ENCODE measurements around the gene NDC80.
"Not testable (repeated sequence)": the region's sequence is repeated elsewhere in the genome, so short reads cannot be mapped to it uniquely, and the experiment has no call there.

NDC80 gene

DNA sequence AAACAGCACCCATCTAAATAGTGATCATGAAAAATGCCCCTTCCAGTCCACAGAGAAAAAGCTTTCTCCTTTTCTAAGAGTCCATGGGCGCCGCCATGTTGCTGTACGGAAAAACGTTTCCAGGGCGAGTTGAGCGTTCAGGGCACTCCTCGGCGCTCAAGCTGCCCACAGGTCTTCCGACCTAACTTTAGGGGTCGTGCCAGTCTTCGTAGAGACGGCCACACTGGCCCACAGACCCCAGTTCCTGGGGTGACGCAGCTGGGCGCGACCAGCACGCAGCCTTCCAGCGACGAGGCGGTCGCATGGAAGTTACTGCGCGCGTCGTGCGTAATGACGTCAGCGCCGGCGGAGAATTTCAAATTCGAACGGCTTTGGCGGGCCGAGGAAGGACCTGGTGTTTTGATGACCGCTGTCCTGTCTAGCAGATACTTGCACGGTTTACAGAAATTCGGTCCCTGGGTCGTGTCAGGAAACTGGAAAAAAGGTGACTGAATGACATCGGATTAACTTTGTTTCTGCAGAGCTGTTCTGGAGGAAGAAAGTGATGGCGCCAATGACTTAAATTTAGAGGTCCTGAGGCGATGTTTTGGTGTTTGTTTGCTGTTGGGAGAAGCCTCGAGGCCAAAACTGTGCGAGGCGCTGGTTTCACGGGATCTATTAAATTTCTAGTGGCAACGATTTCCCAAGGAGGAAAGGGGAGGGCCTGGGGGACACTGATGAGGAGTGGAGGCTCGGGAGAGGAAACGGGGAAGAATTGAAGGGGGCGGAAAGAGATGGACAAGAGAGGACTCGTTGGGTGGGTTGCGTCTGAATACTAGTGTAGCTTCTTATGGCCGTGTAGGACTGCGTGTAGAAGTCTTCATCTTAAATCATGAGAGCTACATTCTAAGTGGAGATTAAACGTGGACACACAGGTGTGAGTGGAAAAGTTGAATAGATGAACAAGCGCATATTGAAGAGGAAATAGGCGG, at the start of gene NDC80, which contains the start of gene METTL4:
TSS of gene NDC80 (plus strand) at position 358 of the 971 bp plus-strand sequence. CDS start 1,429 bp downstream, outside the sequence.
TSS of gene METTL4 (minus strand) at position 306 of the 971 bp plus-strand sequence. CDS start 4,289 bp downstream, outside the sequence.
- Mint-ChIP-seq H3K36me3 (ENCODE audit: insufficient read depth) (peaks cover 19% of the 10 kb centered on the region), H3K9me3 (no peaks in the 10 kb centered on the region), H3K4me1 (peaks cover 49% of the 10 kb centered on the region), H3K4me3 (peak within 1 kb of the TSS; percentile 98), H3K27me3 (no peaks in the 10 kb centered on the region), H3K27ac (ENCODE audit: low read depth) (peak within 1 kb of the TSS; percentile 97)
- peak; percentile 79 to 83 for DNase-seq (ENCODE audit: low spot score in 2 of 2)
- ATAC-seq (replicated peaks; ENCODE audit: extremely low read depth, poor library complexity, severe bottlenecking), result peak; percentile 81

DNA sequence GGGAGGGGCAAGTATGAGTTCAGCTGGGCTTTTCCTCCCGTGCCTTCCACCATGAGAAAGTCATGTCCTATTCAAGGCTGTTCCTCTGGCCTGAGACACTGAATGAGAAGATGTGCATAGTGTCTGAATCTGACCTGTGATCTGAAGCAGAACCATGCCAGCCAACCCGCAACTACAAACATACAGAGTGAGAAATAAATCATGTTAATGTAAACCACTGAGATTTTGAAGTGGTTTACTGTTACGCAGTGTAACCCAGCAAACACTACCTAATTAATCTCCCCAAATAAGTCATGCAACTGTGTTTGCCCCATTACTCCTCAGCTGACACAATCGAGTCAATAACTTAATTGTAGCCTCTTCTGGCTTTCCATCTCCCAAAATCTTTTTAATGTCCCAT, 49.2 kb upstream of the NDC80 start:
- H3K27ac Mint-ChIP-seq (ENCODE audit: low read depth), result no peak overlapping the region
- no peak for ATAC-seq (replicated peaks; ENCODE audit: extremely low read depth, poor library complexity, severe bottlenecking)
- H3K4me3 Mint-ChIP-seq, result no peak overlapping the region

DNA sequence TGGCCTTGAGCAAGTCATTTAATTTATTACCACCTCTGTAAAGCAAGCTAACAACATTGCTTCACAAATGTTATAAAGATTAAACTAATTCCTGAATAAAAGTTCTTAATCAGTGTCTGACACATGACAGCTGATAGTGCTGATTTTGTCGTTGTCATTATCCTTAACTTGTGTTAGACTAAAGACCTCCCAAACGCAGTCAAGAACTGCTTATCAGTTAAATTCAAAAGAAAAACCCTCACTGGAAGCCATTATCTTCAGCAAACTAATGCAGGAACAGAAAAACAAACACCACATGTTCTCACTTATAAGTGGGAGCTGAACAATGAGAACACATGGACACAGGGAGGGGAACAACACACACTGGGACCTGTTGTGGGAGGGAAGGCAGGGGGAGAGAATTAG, 46.6 kb upstream of the NDC80 start:
- H3K4me3 Mint-ChIP-seq; ATAC-seq (replicated peaks; ENCODE audit: extremely low read depth, poor library complexity, severe bottlenecking); DNase-seq (ENCODE audit: low spot score in 2 of 2); H3K9me3 Mint-ChIP-seq; H3K27me3 Mint-ChIP-seq; H3K36me3 Mint-ChIP-seq (ENCODE audit: insufficient read depth); H3K27ac Mint-ChIP-seq (ENCODE audit: low read depth): not testable (repeated sequence)
- H3K4me1 Mint-ChIP-seq, result peaks cover 11% of the 10 kb centered on the region

More for the DNA sequence above, 49.2 kb upstream of the NDC80 start:
- no peaks in the 10 kb centered on the region for H3K36me3 Mint-ChIP-seq (ENCODE audit: insufficient read depth)
- H3K27me3 Mint-ChIP-seq, result no peaks in the 10 kb centered on the region
- peaks cover 11% of the 10 kb centered on the region for H3K4me1 Mint-ChIP-seq
- no peak for DNase-seq (ENCODE audit: low spot score in 2 of 2)
- H3K9me3 Mint-ChIP-seq, result no peaks in the 10 kb centered on the region

DNA sequence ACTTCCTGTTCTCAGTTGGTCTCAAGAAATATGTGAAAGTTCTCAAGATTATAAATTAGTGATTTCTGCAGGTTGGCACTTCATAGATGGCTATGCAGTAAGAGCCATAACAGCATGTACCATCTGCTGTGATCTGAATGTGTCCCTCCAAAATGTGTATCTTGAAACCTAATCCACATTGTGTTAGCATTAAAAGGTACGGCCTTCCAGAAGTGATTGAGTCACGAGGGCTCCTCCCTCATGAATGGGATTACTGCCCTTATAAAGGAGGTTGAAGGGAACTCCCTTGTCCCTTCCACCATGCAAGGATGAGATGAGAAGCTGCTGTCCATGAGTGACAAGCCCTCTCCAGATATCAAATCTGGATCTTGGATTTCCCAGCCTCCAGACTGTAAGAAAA, 45.0 kb upstream of the NDC80 start:
- Mint-ChIP-seq H3K27me3 (no peaks in the 10 kb centered on the region), H3K9me3 (no peaks in the 10 kb centered on the region), H3K4me1 (peaks cover 11% of the 10 kb centered on the region), H3K27ac (ENCODE audit: low read depth) (no peak overlapping the region), H3K4me3 (no peak overlapping the region), H3K36me3 (ENCODE audit: insufficient read depth) (no peaks in the 10 kb centered on the region)
- ATAC-seq (replicated peaks; ENCODE audit: extremely low read depth, poor library complexity, severe bottlenecking), result no peak
- DNase-seq (ENCODE audit: low spot score in 2 of 2), result no peak

DNA sequence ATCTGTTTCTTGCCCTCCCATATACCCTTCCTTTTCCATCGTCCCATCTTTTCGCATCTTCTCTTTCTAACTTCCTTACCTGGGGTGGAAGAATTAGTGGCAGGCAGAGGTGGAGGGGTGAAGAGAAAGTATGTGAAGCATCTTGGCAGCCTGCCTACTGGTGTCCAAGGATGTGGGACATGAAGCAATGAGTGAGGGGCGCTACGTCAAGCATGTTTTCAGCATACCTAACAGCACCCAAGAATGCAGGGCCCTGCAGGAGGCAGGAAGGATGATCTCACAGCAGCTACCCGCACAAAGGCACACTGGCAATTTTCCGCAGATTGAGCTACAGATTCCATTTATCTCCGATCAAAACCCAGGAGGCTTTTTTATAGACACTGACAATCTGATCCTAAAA, 42.2 kb upstream of the NDC80 start:
- no peaks in the 10 kb centered on the region for H3K4me1 Mint-ChIP-seq
- no peaks in the 10 kb centered on the region for H3K27me3 Mint-ChIP-seq
- no peak for DNase-seq (ENCODE audit: low spot score in 2 of 2)
- H3K9me3 Mint-ChIP-seq, result no peaks in the 10 kb centered on the region
- H3K36me3 Mint-ChIP-seq (ENCODE audit: insufficient read depth), result no peaks in the 10 kb centered on the region
- ATAC-seq (replicated peaks; ENCODE audit: extremely low read depth, poor library complexity, severe bottlenecking), result no peak
- H3K27ac Mint-ChIP-seq (ENCODE audit: low read depth), result no peak overlapping the region
- no peak overlapping the region for H3K4me3 Mint-ChIP-seq

DNA sequence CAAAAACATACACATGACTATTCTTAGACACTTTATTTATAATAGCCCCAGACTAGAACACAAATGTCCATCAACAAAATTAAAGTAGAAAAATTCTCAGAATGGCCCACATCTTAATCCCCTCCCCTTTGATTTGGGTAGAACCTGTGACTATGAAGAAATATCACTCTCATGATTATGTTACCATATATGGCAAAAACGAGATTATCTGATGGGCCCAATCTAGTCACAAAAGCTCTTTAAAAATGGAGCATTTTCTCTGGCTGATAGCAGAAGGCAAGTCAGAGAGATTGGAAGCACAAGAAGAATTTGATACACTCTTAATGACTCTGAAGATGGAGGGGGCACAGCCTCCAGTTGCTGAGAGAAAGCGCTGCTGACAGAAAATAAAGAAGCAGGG, 39.6 kb upstream of the NDC80 start:
- no peak for ATAC-seq (replicated peaks; ENCODE audit: extremely low read depth, poor library complexity, severe bottlenecking)
- H3K9me3 Mint-ChIP-seq, result no peaks in the 10 kb centered on the region
- no peaks in the 10 kb centered on the region for H3K4me1 Mint-ChIP-seq

DNA sequence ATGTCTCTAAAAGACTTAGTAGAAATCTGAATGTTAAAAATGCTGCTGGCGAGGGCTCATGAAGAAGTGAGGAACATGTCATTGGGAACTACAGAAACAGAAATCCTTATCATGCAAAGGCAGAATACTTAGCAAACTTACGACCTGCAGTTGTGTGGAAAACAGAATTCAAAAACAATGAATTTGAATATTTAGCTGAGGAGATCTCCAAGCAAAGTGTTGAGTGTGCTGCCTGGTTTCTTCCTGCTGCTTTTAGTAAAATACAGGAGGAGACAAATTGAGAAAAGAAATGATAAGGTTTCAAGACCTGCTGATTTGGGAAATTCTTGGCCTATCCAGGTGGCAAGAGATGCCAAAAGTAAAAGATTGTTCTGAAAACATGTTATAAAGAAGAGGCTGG, 38.6 kb upstream of the NDC80 start:
- Mint-ChIP-seq H3K4me3 (no peak overlapping the region), H3K27me3 (no peaks in the 10 kb centered on the region), H3K4me1 (no peaks in the 10 kb centered on the region), H3K36me3 (ENCODE audit: insufficient read depth) (peaks cover 7% of the 10 kb centered on the region), H3K27ac (ENCODE audit: low read depth) (peak overlapping the region; percentile 42), H3K9me3 (no peaks in the 10 kb centered on the region)
- DNase-seq (ENCODE audit: low spot score in 2 of 2) (no peak), ATAC-seq (replicated peaks; ENCODE audit: extremely low read depth, poor library complexity, severe bottlenecking) (no peak)

More for the DNA sequence above, 39.6 kb upstream of the NDC80 start:
- no peak overlapping the region for H3K4me3 Mint-ChIP-seq
- H3K27ac Mint-ChIP-seq (ENCODE audit: low read depth), result no peak overlapping the region
- peaks cover 3% of the 10 kb centered on the region for H3K36me3 Mint-ChIP-seq (ENCODE audit: insufficient read depth)
- no peak for DNase-seq (ENCODE audit: low spot score in 2 of 2)
- no peaks in the 10 kb centered on the region for H3K27me3 Mint-ChIP-seq

DNA sequence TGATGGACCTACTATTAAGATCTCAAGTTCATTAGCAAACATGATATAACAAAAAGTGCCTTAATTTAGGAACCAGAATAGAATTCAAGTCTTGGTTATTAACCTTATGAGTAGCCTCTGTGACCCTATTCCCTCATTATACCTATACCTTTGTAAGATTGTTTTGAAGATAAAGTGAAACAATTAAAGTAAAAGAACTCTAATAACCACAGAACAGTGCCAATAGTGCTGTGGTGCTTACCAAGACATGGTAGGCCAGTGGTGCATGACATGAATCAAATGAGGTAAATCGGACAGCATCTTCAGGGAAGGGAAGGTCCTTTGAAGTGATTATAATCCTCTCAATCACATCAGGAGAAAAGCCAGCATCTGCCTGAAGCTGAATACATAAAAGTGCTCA, 36.5 kb upstream of the NDC80 start:
- DNase-seq (ENCODE audit: low spot score in 2 of 2) (no peak), ATAC-seq (replicated peaks; ENCODE audit: extremely low read depth, poor library complexity, severe bottlenecking) (no peak)
- no peaks in the 10 kb centered on the region for H3K9me3 Mint-ChIP-seq
- H3K36me3 Mint-ChIP-seq (ENCODE audit: insufficient read depth), result peaks cover 8% of the 10 kb centered on the region
- H3K27me3 Mint-ChIP-seq, result no peaks in the 10 kb centered on the region
- H3K4me1 Mint-ChIP-seq, result no peaks in the 10 kb centered on the region
- H3K27ac Mint-ChIP-seq (ENCODE audit: low read depth), result no peak overlapping the region
- no peak overlapping the region for H3K4me3 Mint-ChIP-seq

DNA sequence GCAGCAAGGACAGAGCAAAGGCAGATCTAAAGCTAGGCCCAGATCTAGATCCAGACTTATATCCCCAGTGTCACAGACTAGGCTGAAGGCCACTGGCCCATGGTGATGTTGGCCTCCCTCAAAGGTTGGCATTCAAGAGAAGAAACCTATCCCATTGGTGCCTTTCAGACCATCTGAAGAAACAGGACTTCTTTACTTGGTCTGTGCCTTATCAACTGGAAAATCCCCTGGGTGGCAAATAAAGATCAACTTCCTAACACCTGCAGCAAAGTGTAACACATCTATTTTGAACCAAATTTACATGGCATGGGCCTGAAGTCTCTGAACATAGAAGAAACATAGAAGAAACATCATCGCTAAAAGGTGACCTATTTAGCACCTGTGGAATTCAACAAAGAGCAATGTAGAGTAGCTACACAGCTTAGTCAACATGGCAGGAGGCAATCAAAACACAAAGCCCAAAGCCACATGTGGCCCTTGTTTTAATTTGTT, 35.9 kb upstream of the NDC80 start:
- Mint-ChIP-seq H3K4me1 (no peaks in the 10 kb centered on the region), H3K27ac (ENCODE audit: low read depth) (no peak overlapping the region), H3K9me3 (no peaks in the 10 kb centered on the region), H3K4me3 (no peak overlapping the region), H3K36me3 (ENCODE audit: insufficient read depth) (peaks cover 8% of the 10 kb centered on the region), H3K27me3 (no peaks in the 10 kb centered on the region)
- no peak for DNase-seq (ENCODE audit: low spot score in 2 of 2)
- ATAC-seq (replicated peaks; ENCODE audit: extremely low read depth, poor library complexity, severe bottlenecking), result no peak

DNA sequence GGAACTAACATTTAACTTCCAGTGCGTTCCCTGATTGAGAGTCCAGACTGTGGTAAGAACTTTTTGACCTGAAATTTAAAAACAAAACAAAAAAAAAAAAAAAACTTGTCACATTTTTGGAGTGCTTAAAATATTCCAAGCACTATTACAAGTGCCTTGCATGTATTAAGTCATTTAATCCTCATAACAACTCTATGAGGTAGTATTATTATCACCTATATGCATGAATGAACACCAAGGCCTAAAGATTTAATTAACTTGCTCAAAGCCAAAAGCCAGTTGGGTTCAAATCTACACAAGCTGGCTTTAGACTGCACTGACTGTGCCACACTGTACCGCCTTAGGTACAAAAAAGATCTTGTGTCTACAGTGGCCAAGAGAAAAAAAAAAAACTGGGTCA, 35.3 kb upstream of the NDC80 start:
- H3K4me3 Mint-ChIP-seq, result no peak overlapping the region
- DNase-seq (ENCODE audit: low spot score in 2 of 2) (no peak), ATAC-seq (replicated peaks; ENCODE audit: extremely low read depth, poor library complexity, severe bottlenecking) (no peak)
- H3K36me3 Mint-ChIP-seq (ENCODE audit: insufficient read depth), result peaks cover 8% of the 10 kb centered on the region
- no peaks in the 10 kb centered on the region for H3K4me1 Mint-ChIP-seq
- no peak overlapping the region for H3K27ac Mint-ChIP-seq (ENCODE audit: low read depth)
- H3K27me3 Mint-ChIP-seq, result no peaks in the 10 kb centered on the region
- no peaks in the 10 kb centered on the region for H3K9me3 Mint-ChIP-seq

DNA sequence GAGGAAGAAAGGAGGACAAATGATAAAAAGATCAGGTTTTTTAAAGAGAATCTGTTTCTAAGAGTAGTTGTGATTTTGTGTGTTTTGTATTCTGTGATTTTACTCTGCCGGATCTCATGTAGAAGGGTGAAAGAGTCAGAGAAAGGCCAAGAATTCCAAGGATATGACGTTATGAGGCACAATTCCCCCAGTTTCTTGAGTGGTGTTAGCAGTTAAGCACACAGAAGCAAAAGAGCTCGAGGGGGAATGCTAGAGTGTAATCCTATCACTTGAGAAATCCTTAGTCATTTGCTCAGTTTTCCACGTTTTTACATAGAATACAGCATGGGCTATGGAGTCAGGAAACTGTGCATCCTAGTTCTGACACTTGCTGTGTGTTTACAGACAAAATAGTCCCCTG, 34.9 kb upstream of the NDC80 start:
- Mint-ChIP-seq H3K4me1 (no peaks in the 10 kb centered on the region), H3K27me3 (no peaks in the 10 kb centered on the region), H3K36me3 (ENCODE audit: insufficient read depth) (peaks cover 8% of the 10 kb centered on the region), H3K27ac (ENCODE audit: low read depth) (no peak overlapping the region), H3K9me3 (no peaks in the 10 kb centered on the region), H3K4me3 (no peak overlapping the region)
- DNase-seq (ENCODE audit: low spot score in 2 of 2) (no peak), ATAC-seq (replicated peaks; ENCODE audit: extremely low read depth, poor library complexity, severe bottlenecking) (no peak)

DNA sequence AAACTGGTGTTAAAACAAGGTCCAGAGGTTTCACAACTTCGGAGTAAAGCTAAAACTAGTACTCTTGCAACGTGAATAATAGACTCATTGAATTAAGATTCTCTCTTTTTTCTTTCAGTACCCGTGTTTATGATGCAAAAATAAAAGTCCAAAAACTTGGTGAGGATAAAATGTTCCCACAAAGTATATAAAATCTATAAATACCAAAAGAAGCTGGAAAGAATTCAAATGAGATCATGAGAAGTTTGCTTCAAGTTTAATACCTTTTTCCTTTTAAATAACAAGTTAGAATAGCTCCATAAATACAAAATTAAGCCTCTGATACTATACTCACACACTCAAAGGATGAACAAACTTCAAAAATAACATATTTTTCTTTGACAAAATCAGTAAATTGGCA, 34.1 kb upstream of the NDC80 start:
- H3K4me3 Mint-ChIP-seq, result no peak overlapping the region
- DNase-seq (ENCODE audit: low spot score in 2 of 2), result no peak
- no peaks in the 10 kb centered on the region for H3K9me3 Mint-ChIP-seq
- no peak for ATAC-seq (replicated peaks; ENCODE audit: extremely low read depth, poor library complexity, severe bottlenecking)
- H3K4me1 Mint-ChIP-seq, result no peaks in the 10 kb centered on the region
- H3K27ac Mint-ChIP-seq (ENCODE audit: low read depth), result no peak overlapping the region
- peaks cover 8% of the 10 kb centered on the region for H3K36me3 Mint-ChIP-seq (ENCODE audit: insufficient read depth)
- no peaks in the 10 kb centered on the region for H3K27me3 Mint-ChIP-seq

DNA sequence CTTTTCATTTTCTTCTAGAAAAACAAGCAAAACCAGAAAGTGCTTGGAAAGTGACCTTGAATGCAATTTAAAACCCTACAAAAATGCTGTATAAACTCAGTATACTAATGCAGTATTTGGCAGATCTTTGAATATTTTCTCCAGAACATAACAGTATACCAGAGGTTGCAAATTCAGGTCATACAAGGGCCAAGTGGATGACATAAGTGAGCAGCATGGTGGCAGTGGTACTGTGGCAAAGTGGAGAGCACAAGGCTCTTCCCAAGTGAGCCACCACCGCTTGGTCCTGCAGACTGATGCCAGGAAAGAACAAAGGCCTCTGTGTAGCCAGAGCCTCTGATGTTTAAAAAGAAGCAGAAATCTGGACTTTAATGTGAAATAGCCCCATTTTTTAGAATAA, 33.1 kb upstream of the NDC80 start:
- H3K4me1 Mint-ChIP-seq, result no peaks in the 10 kb centered on the region
- H3K36me3 Mint-ChIP-seq (ENCODE audit: insufficient read depth), result peaks cover 9% of the 10 kb centered on the region
- H3K9me3 Mint-ChIP-seq, result no peaks in the 10 kb centered on the region
- DNase-seq (ENCODE audit: low spot score in 2 of 2) (no peak), ATAC-seq (replicated peaks; ENCODE audit: extremely low read depth, poor library complexity, severe bottlenecking) (no peak)
- no peak overlapping the region for H3K27ac Mint-ChIP-seq (ENCODE audit: low read depth)
- H3K27me3 Mint-ChIP-seq, result no peaks in the 10 kb centered on the region
- no peak overlapping the region for H3K4me3 Mint-ChIP-seq

Data from central memory CD8-positive, alpha-beta T cell (primary cell).